Panc1 (cell line): ENCODE results near the gene SPAG5.

Experiments used
- POLR2AphosphoS5 ChIP-seq: IDR thresholded peaks from 2 replicates; pipeline ENCODE4 v1.6.1; 2012; ENCODE audit warnings: mild to moderate bottlenecking, low read depth, low read length, moderate library complexity
- REST ChIP-seq, 2 experiments: IDR thresholded peaks; 2 replicates each; pipeline ENCODE4 v1.6.1; 2011 to 2012; ENCODE audit warnings: low read depth in 2 of 2, control low read depth in 1 of 2, low read length in 1 of 2, mild to moderate bottlenecking in 1 of 2, moderate library complexity in 1 of 2; ENCODE audit not compliant: insufficient read depth in 1 of 2
- SIN3A ChIP-seq: IDR thresholded peaks from 2 replicates; pipeline ENCODE4 v1.6.1; 2012; ENCODE audit warnings: low read depth, mild to moderate bottlenecking, low read length, moderate library complexity, borderline replicate concordance; ENCODE audit not compliant: insufficient read depth
- TCF7L2 ChIP-seq: IDR thresholded peaks from 2 replicates; pipeline ENCODE4 v1.6.1; 2011; ENCODE audit warnings: mild to moderate bottlenecking, low read depth, low read length, inconsistent platforms
- TF ChIP-seq, protein P1 (sequence below): fragments of 450-650 bp; IDR thresholded peaks from 2 replicates; pipeline ENCODE4 v1.5.1; 2017; ENCODE audit warnings: mild to moderate bottlenecking

GRCh38 chr17:28573966-28574480 is 24.8 kb downstream of the SPAG5 start:
- no peak for TF ChIP-seq REST (IDR thresholded peaks at IDR 0.05; ENCODE audit: insufficient read depth in 1 of 2, low read depth in 2 of 2, low read length in 1 of 2)
- TF ChIP-seq POLR2AphosphoS5 = no peak
- TF ChIP-seq, protein P1, sequence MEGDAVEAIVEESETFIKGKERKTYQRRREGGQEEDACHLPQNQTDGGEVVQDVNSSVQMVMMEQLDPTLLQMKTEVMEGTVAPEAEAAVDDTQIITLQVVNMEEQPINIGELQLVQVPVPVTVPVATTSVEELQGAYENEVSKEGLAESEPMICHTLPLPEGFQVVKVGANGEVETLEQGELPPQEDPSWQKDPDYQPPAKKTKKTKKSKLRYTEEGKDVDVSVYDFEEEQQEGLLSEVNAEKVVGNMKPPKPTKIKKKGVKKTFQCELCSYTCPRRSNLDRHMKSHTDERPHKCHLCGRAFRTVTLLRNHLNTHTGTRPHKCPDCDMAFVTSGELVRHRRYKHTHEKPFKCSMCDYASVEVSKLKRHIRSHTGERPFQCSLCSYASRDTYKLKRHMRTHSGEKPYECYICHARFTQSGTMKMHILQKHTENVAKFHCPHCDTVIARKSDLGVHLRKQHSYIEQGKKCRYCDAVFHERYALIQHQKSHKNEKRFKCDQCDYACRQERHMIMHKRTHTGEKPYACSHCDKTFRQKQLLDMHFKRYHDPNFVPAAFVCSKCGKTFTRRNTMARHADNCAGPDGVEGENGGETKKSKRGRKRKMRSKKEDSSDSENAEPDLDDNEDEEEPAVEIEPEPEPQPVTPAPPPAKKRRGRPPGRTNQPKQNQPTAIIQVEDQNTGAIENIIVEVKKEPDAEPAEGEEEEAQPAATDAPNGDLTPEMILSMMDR = no peak
- no peak for TF ChIP-seq SIN3A
- no peak for TF ChIP-seq TCF7L2
